H9 (cell line): Measurements from ENCODE around the gene GADD45GIP1. TPM values are rescaled to one million over a fixed set of nuclear protein-coding genes. Genes with fewer than 3 reads are reported as not detected.

ENCODE experiments used
- DNase-seq: peaks from one replicate; pipeline ENCODE4 v3.0.0-alpha.2; 2017
- H2AFZ ChIP-seq: one replicate; pipeline ENCODE4 v1.6.1; 2013; ENCODE audit warnings: mild to moderate bottlenecking, low read length, control low read depth, moderate library complexity
- H2AK5ac ChIP-seq: 2 replicates; pipeline ENCODE4 v1.6.1; 2013; ENCODE audit warnings: low read length, control low read depth, mixed read lengths; ENCODE audit not compliant: insufficient read length
- H2BK120ac ChIP-seq: one replicate; pipeline ENCODE4 v1.6.1; 2013; ENCODE audit warnings: low read depth, mild to moderate bottlenecking, low read length, control low read depth, inconsistent platforms; ENCODE audit not compliant: poor library complexity, severe bottlenecking
- H2BK12ac ChIP-seq: 2 replicates; pipeline ENCODE4 v1.6.1; 2013; ENCODE audit warnings: low read length, control low read depth, mixed read lengths, low read depth; ENCODE audit not compliant: insufficient read length
- H2BK15ac ChIP-seq: 2 replicates; pipeline ENCODE4 v1.6.1; 2013; ENCODE audit warnings: low read depth, low read length, control low read depth
- H2BK20ac ChIP-seq: one replicate; pipeline ENCODE4 v1.6.1; 2013; ENCODE audit warnings: low read depth, mild to moderate bottlenecking, low read length, control low read depth, inconsistent platforms; ENCODE audit not compliant: poor library complexity, severe bottlenecking
- H2BK5ac ChIP-seq: 2 replicates; pipeline ENCODE4 v1.6.1; 2013; ENCODE audit warnings: low read length, control low read depth, mixed read lengths; ENCODE audit not compliant: insufficient read length
- H3K14ac ChIP-seq: 2 replicates; pipeline ENCODE4 v1.6.1; 2013; ENCODE audit warnings: low read length, control low read depth; ENCODE audit not compliant: insufficient read depth
- H3K18ac ChIP-seq: 2 replicates; pipeline ENCODE4 v1.6.1; 2013; ENCODE audit warnings: low read depth, mild to moderate bottlenecking, mixed read lengths, low read length, control low read depth; ENCODE audit not compliant: insufficient read length
- H3K23ac ChIP-seq: 2 replicates; pipeline ENCODE4 v1.6.1; 2013; ENCODE audit warnings: low read length, control low read depth, mixed read lengths, low read depth; ENCODE audit not compliant: insufficient read length
- H3K23me2 ChIP-seq: 2 replicates; pipeline ENCODE4 v1.6.1; 2013; ENCODE audit warnings: low read depth, mild to moderate bottlenecking, mixed read lengths, low read length, control low read depth; ENCODE audit not compliant: insufficient read length, poor library complexity, severe bottlenecking
- H3K27ac ChIP-seq: 2 replicates; pipeline ENCODE4 v1.5.1; 2013; ENCODE audit warnings: low read length, control low read depth, mixed read lengths, low read depth; ENCODE audit not compliant: insufficient read length
- H3K27me3 ChIP-seq: 2 replicates; pipeline ENCODE4 v1.6.1; 2013; ENCODE audit warnings: low read length, control low read depth, inconsistent platforms; ENCODE audit not compliant: insufficient read depth
- H3K4ac ChIP-seq: 2 replicates; pipeline ENCODE4 v1.6.1; 2013; ENCODE audit warnings: low read depth, mild to moderate bottlenecking, control low read depth, inconsistent platforms, low read length, moderate library complexity
- H3K4me1 ChIP-seq: 2 replicates; pipeline ENCODE4 v1.6.1; 2013; ENCODE audit warnings: low read length, control low read depth, inconsistent platforms; ENCODE audit not compliant: insufficient read depth
- H3K4me2 ChIP-seq: 2 replicates; pipeline ENCODE4 v1.6.1; 2013; ENCODE audit warnings: low read length, control low read depth, mixed read lengths; ENCODE audit not compliant: insufficient read length, insufficient read depth
- H3K56ac ChIP-seq: 2 replicates; pipeline ENCODE4 v1.6.1; 2013; ENCODE audit warnings: low read depth, mild to moderate bottlenecking, mixed read lengths, low read length, control low read depth; ENCODE audit not compliant: insufficient read length
- H3K79me1 ChIP-seq: 2 replicates; pipeline ENCODE4 v1.6.1; 2013; ENCODE audit warnings: low read depth, mild to moderate bottlenecking, moderate library complexity, low read length, control low read depth, inconsistent platforms; ENCODE audit not compliant: insufficient read depth, poor library complexity, severe bottlenecking
- H3K79me2 ChIP-seq: 2 replicates; pipeline ENCODE4 v1.6.1; 2013; ENCODE audit warnings: low read length, control low read depth, inconsistent platforms; ENCODE audit not compliant: insufficient read depth
- H3K9ac ChIP-seq: 2 replicates; pipeline ENCODE4 v1.6.1; 2013; ENCODE audit warnings: low read length, control low read depth, mixed read lengths; ENCODE audit not compliant: insufficient read length; ENCODE audit errors: extremely low read depth
- H3K9me3 ChIP-seq: one replicate; pipeline ENCODE4 v1.6.1; 2013; ENCODE audit warnings: low read depth, low read length, inconsistent platforms; ENCODE audit not compliant: control insufficient read depth
- H3T11ph ChIP-seq: one replicate; pipeline ENCODE4 v1.6.1; 2013; ENCODE audit warnings: mild to moderate bottlenecking, low read length, control low read depth, inconsistent platforms
- H4K20me1 ChIP-seq: one replicate; pipeline ENCODE4 v1.6.1; 2013; ENCODE audit not compliant: control insufficient read depth, insufficient read length, insufficient read depth
- H4K5ac ChIP-seq: 2 replicates; pipeline ENCODE4 v1.6.1; 2013; ENCODE audit warnings: low read depth, mild to moderate bottlenecking, mixed read lengths, low read length, control low read depth; ENCODE audit not compliant: insufficient read length
- H4K8ac ChIP-seq: replicated peaks from 2 replicates; pipeline ENCODE4 v1.6.1; 2013; ENCODE audit warnings: low read length, control low read depth, mixed read lengths, low read depth; ENCODE audit not compliant: insufficient read length
- H4K91ac ChIP-seq: 2 replicates; pipeline ENCODE4 v1.6.1; 2013; ENCODE audit warnings: low read depth, mild to moderate bottlenecking, moderate library complexity, mixed read lengths, low read length, control low read depth; ENCODE audit not compliant: insufficient read length
- H3K27ac Mint-ChIP-seq, 3 experiments: 2 replicates in 2 of 3; 3 replicates in 1 of 3; pipeline ENCODE4 v1.8.0; 2020 to 2021; ENCODE audit warnings: mixed read lengths in 3 of 3, mild to moderate bottlenecking in 1 of 3, moderate library complexity in 1 of 3
- H3K27me3 Mint-ChIP-seq: 2 replicates; pipeline ENCODE4 v1.8.0; 2021; ENCODE audit warnings: low read depth, mild to moderate bottlenecking, moderate library complexity, mixed read lengths
- H3K36me3 Mint-ChIP-seq, 3 experiments: 2 replicates in 2 of 3; 3 replicates in 1 of 3; pipeline ENCODE4 v1.8.0; 2020 to 2021; ENCODE audit warnings: low read depth in 3 of 3, mixed read lengths in 3 of 3; ENCODE audit not compliant: insufficient read depth in 1 of 3
- H3K4me1 Mint-ChIP-seq, 2 experiments: 2 replicates each; pipeline ENCODE4 v1.8.0; 2020; ENCODE audit warnings: mixed read lengths in 2 of 2
- H3K4me3 Mint-ChIP-seq, 2 experiments: 2 replicates in 1 of 2; 3 replicates in 1 of 2; pipeline ENCODE4 v1.8.0; 2020 to 2021; ENCODE audit warnings: mild to moderate bottlenecking in 2 of 2, mixed read lengths in 2 of 2, moderate library complexity in 1 of 2
- H3K9me3 Mint-ChIP-seq, 2 experiments: 2 replicates in 1 of 2; 3 replicates in 1 of 2; pipeline ENCODE4 v1.8.0; 2020; ENCODE audit warnings: mild to moderate bottlenecking in 2 of 2, mixed read lengths in 2 of 2, moderate library complexity in 1 of 2
- CTCF ChIP-seq: fragments of 200-600 bp; sonication (generic); conservative IDR thresholded peaks from 3 replicates; pipeline ENCODE4 v1.8.0; 2021; ENCODE audit warnings: antibody characterized with exemption, mild to moderate bottlenecking
- WGBS: extraction: QIAGEN DNeasy Blood & Tissue Kit; methylation state at CpG from one replicate; pipeline ENCODE4 v1.1.7; 2013; ENCODE audit warnings: missing lambda C conversion rate, low lambda C conversion rate, mixed read lengths; ENCODE audit not compliant: insufficient read length; ENCODE audit errors: extremely low coverage; 5-methylcytosine and 5-hydroxymethylcytosine counted together
- total RNA-seq: library from RNA; stranded (reverse); gene quantifications from 2 replicates; pipeline ENCODE4 v1.2.1, GENCODE V29; 2021

GADD45GIP1 gene
- total RNA-seq, 1 experiment from 2014 or later: 44.5 TPM

- Histone ChIP-seq H3K23ac (no peak overlapping the region), H3K79me1 (no peaks in the 10 kb centered on the region), H2BK120ac (no peak overlapping the region), H3K23me2 (no peaks in the 10 kb centered on the region), H3K4me1 (no peaks in the 10 kb centered on the region), H3K9me3 (no peaks in the 10 kb centered on the region), H3K18ac (no peak overlapping the region), H2AK5ac (no peak overlapping the region), H4K8ac (no peak overlapping the region), H4K20me1 (no peaks in the 10 kb centered on the region), H3K27ac (no peak overlapping the region), H2BK12ac (no peak overlapping the region), H3T11ph (no peak overlapping the region), H3K4me2 (peak overlapping the region; percentile 46), H2BK20ac (no peak overlapping the region), H4K91ac (no peak overlapping the region), H2BK5ac (no peak overlapping the region), H3K14ac (peak overlapping the region; percentile 84; the same call in 1 of the 2 replicates), H3K4ac (no peak overlapping the region), H3K79me2 (no peaks in the 10 kb centered on the region), H4K5ac (no peak overlapping the region), H3K56ac (no peak overlapping the region), H3K27me3 (no peaks in the 10 kb centered on the region), H2AFZ (no peak overlapping the region), H3K9ac (no peak overlapping the region), H2BK15ac (no peak overlapping the region; the same call in 1 of the 2 replicates)
- peak; percentile 92 for DNase-seq
- WGBS: no CpG with 5 or more reads among the region's 34 CpGs
- H3K36me3 Mint-ChIP-seq: no peaks in the 10 kb centered on the region
- H3K9me3 Mint-ChIP-seq: peaks cover 3 to 4% of the 10 kb centered on the region in 2 experiments; a peak in 4 of 5 replicates
- peak overlapping the region; percentile 64 to 76 for H3K4me3 Mint-ChIP-seq
- peaks cover 12% of the 10 kb centered on the region for H3K27me3 Mint-ChIP-seq
- H3K4me1 Mint-ChIP-seq: peaks cover 0 to 12% of the 10 kb centered on the region in 2 experiments; a peak in 3 of 4 replicates
- peak overlapping the region; percentile 90 to 96 (median 93) for H3K27ac Mint-ChIP-seq
- peak; percentile 92 for TF ChIP-seq CTCF
These were observed 8.2 kb upstream of the GADD45GIP1 start for GRCh38 chr19:12965017-12965811.
